Measurements from ENCODE around the gene KCNQ1.

Gene KCNQ1

DNA sequence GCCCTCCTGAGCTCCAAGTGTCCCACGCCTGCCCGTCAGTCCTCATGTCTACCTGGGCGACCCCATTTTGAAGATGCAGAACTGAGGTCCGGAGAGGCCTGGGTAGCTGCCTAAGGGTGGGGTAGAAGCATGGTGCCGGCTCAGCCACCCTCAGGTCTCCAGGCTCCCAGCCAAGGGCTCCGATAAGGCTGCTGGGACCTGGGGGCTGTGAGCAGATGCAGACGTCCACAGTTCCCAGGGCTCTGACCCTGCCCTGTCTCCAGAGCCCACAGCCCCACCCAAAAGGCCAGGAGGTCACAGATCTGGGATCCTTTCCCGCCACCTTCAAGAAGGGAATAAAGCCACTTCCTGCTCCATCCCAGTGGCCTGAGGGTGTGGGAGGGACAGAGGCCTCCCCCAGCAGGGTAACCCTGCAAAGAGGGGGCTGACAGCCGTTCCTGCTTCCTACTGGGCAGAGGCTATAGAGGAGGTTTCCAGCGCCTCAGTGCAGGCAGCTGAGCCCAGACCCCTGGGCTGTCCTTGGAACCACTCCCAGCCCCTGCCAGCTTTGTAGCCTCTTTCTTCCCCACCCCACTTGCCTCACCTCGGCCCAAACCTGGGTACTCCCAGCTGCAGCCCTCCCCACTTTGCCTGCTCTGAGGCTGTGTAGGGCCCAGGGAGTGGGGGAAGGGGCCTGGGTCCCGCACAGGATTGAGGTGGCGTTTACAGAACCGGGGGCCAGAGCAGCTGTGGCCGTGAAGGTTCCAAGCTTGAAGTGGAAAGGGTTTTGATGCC is 355.3 kb downstream of the KCNQ1 start:
- Histone ChIP-seq H3K4me3 (ENCODE audit: low read length) (no peak overlapping the region), H2AFZ (ENCODE audit: low read depth, low read length) (no peak overlapping the region), H3K9me3 (ENCODE audit: low read length) (no peaks in the 10 kb centered on the region), H3K36me3 (ENCODE audit: insufficient read depth, low read length) (no peaks in the 10 kb centered on the region), H3K4me1 (ENCODE audit: insufficient read depth, low read length) (peaks cover 6% of the 10 kb centered on the region), H3K27me3 (ENCODE audit: insufficient read depth, low read length) (no peaks in the 10 kb centered on the region)

DNA sequence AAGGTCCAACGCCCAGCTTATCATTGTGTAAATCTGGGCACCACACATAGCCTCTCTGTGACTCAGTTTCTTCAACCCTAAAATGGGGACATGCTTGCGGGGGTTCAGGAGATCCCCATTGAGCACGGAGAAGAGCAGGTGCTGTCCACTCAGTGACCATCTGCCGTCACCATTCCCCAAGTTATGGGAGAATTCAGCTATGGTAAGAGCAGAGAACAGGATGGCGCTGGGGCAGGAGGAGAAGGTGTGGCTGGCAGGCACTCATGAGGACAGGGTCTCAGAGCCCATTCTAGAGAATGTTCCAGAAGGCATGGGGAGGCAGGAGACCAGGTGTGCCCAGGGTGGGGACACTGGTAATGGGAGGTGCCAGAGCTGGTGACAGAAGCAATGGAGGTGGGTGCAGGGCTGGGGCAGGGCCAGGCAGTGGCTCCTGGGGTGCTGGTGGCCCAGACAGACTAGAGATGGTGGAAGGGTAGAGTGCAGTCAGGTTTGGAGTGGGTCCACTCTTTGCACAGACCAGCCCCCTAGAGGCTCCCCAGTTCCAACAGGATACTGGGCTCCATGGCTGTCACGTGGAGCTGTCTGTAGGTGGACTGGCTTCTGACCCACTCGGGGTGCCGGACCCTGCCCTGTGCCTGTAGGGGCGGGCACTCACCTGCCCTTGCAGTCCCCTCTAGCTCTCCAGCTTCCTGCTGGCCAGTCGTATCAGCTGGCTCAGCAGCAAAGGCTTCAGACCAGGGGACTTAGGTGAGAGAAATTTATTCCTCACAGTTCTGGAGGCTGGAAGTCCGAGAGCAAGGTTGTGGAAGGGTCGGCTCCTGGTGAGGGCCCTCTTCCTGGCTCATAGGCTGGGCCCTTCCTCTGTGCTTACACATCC is 356.1 kb downstream of the KCNQ1 start:
- Histone ChIP-seq H3K4me1 (ENCODE audit: insufficient read depth, low read length) (peaks cover 14% of the 10 kb centered on the region), H3K27me3 (ENCODE audit: insufficient read depth, low read length) (no peaks in the 10 kb centered on the region), H2AFZ (ENCODE audit: low read depth, low read length) (no peak overlapping the region), H3K4me3 (ENCODE audit: low read length) (no peak overlapping the region), H3K9me3 (ENCODE audit: low read length) (no peaks in the 10 kb centered on the region), H3K36me3 (ENCODE audit: insufficient read depth, low read length) (no peaks in the 10 kb centered on the region)

DNA sequence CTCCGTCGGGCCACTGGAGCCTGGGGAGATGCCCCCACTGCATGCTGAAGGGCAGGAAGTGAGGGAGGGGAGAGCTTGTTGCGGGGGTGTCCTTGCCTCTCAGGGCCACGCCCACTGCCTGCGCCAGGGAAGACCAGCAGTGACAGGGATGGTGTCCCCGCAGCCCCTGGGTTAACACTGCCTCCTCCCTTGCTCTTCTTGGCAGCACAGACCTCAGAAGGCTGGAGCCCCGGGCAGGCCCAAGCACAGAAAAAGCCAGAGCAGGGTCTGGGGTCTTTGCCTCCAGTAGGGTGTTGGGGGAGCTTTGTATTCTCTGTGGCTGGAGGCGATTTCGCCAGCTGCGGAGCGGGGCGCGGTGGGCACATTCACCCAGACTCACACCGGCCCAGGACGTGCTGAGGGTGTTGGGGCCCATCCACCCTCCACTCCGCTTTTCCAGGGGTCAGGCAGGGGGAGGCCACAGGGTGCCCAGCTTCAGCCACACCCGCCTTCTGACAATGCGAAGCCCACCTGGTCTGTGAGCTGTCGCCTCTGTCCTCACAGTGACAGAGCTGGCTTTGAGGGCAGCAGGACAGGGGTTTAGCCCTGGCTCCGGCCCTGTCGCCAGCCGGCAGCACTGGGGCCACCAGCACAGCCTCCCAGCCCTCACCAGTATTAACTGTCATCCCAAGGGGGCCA is 357.0 kb downstream of the KCNQ1 start:
- Histone ChIP-seq H3K27me3 (ENCODE audit: insufficient read depth, low read length) (peaks cover 4% of the 10 kb centered on the region), H3K4me1 (ENCODE audit: insufficient read depth, low read length) (peaks cover 22% of the 10 kb centered on the region), H3K9me3 (ENCODE audit: low read length) (no peaks in the 10 kb centered on the region), H3K4me3 (ENCODE audit: low read length) (no peak overlapping the region), H3K36me3 (ENCODE audit: insufficient read depth, low read length) (no peaks in the 10 kb centered on the region), H2AFZ (ENCODE audit: low read depth, low read length) (no peak overlapping the region)

DNA sequence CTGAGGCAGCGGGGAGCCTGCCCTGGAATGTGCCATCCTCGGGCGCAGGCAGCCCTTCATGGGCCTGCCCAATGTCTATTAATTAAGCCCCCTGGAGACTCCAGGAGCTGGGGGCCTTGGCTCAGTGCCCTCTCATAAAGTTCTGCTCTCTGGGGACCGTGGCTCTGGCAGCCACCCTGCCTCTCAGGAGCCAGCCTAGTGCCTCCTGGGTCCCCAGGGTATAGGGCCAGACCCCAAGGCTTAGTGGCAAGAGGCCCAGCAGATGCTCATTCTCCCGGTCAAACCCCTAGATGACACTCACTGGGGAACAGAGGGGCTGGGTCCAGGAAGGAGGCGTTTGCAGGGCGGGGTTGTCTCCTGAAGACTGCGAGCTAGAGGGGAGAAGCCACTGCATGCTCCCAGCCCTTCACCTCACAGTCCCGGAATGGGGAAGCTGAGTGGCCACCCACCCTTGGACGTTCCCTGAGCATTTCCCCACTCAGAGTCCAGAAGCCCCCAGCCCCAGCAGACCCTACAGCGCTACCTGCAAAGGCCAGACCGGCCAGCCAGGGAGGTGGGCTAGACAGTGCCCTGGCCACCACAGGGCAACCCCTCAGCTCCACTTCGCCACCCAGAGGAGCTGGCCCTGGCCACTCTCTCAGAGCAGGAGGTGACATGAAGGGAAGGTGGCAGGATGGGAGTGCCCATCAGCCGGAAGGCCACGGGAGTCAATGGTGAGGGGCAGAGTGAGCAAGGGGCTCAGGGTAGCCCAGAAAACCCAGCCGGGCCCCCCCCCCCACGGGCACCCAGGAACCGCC is 357.8 kb downstream of the KCNQ1 start:
- H3K4me3 ChIP-seq (ENCODE audit: low read length): no peak overlapping the region
- H3K4me1 ChIP-seq (ENCODE audit: insufficient read depth, low read length): peaks cover 29% of the 10 kb centered on the region
- H3K9me3 ChIP-seq (ENCODE audit: low read length): no peaks in the 10 kb centered on the region
- no peaks in the 10 kb centered on the region for H3K36me3 ChIP-seq (ENCODE audit: insufficient read depth, low read length)
- H3K27me3 ChIP-seq (ENCODE audit: insufficient read depth, low read length): peaks cover 4% of the 10 kb centered on the region
- no peak overlapping the region for H2AFZ ChIP-seq (ENCODE audit: low read depth, low read length)

DNA sequence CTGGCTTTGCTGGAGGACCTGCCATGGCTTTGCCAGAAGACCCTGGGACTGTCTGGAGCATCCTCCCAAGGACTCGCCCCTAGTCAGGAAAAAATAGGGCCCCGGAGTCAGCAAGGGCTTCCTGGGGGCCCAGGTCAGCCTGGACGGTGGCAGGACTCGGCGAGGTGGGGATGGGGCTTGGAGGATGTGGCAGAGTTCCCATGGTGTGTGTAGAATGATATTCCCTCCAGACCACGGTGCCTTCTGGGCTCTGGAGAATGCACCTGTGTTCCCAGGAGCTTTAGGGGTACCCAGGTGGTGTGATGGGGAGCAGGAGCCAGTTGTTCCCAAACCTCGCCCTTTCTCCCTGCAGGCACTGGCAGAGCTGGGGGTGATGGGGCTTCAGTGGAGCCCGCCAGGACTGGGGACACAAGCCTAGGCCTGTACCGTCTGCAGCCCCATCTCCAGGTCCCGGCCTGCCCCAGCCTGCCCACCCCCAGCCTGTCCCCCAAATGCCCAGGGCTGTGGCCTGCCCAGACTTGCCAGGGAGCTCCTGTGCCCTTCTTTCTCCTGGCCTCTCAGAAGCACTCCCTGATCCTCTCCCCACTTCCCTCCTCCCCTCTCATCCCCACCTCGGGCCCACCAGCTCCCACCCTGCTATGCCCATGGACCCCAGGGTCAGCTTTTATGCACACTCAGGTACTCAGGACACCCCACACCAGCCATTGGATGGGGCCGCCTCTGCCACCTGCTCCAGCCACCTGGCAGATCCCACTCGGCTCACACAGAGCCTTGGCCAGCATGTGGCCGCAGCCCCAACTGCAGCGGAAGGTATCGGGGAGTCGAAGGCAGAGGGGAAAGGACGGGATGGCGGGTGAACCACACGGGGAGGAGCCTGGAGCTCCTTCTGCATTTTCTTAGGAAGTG is 358.6 kb downstream of the KCNQ1 start:
- Histone ChIP-seq H3K27me3 (ENCODE audit: insufficient read depth, low read length) (peaks cover 4% of the 10 kb centered on the region), H3K36me3 (ENCODE audit: insufficient read depth, low read length) (no peaks in the 10 kb centered on the region), H2AFZ (ENCODE audit: low read depth, low read length) (no peak overlapping the region), H3K4me3 (ENCODE audit: low read length) (no peak overlapping the region), H3K4me1 (ENCODE audit: insufficient read depth, low read length) (peaks cover 30% of the 10 kb centered on the region), H3K9me3 (ENCODE audit: low read length) (no peaks in the 10 kb centered on the region)

DNA sequence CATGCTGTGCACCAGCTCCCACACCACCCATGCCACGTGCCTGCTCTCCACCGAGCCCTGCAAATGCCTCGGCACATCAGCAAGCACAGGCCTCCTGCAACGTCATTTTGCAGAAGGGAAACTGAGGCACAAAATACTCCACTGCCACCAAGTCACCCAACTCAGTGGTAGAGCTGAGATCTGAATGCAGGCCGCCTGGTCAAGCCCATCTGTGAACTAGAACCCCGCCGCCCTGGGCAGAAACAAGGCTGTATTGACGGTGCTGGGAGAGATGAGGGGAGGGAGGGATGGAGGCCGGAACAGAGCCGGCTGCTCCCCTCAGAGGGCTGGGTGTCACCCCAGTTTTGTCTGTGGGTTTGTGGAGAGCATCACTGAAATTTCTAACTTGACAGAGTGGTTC is 359.4 kb downstream of the KCNQ1 start:
- Histone ChIP-seq H3K27me3 (ENCODE audit: insufficient read depth, low read length) (peaks cover 4% of the 10 kb centered on the region), H3K4me3 (ENCODE audit: low read length) (no peak overlapping the region), H3K36me3 (ENCODE audit: insufficient read depth, low read length) (no peaks in the 10 kb centered on the region), H3K4me1 (ENCODE audit: insufficient read depth, low read length) (peaks cover 30% of the 10 kb centered on the region), H2AFZ (ENCODE audit: low read depth, low read length) (no peak overlapping the region), H3K9me3 (ENCODE audit: low read length) (no peaks in the 10 kb centered on the region)

DNA sequence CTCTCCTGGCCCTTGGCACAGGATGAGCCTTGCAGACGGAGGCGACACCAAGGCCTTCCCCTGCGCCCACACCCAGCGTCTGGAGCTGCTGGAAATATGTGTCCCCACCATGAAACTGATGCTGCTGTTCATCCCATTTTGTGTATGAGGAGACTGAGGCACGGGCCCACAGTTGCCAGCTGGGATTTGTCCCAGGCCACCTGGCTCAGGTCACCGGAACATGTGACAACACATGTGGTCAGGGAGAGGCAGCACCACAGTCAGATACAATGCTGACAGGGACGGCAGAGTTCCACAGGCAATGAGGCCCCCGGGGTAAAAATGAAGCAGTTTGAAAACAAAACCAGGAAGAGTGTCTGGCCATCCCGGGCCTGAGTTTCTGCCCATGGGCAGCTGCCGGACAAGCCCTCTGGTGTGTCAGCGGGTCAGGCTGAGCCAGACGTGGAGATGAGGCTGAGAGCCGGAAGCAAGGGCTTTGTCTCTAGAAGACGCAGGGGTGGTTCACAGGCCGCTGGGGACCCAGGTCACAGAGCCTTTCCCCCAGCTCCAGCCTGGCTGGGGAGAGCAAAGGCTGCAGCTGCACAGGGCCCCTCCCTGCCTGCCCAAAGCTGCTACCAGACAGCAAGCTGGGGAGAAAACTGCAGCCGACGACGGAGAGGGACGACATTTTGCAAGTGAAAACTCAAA is 360.0 kb downstream of the KCNQ1 start:
- no peaks in the 10 kb centered on the region for H3K36me3 ChIP-seq (ENCODE audit: insufficient read depth, low read length)
- no peak overlapping the region for H3K4me3 ChIP-seq (ENCODE audit: low read length)
- no peaks in the 10 kb centered on the region for H3K9me3 ChIP-seq (ENCODE audit: low read length)
- H2AFZ ChIP-seq (ENCODE audit: low read depth, low read length): peak overlapping the region; percentile 71
- H3K4me1 ChIP-seq (ENCODE audit: insufficient read depth, low read length): peaks cover 30% of the 10 kb centered on the region
- peaks cover 4% of the 10 kb centered on the region for H3K27me3 ChIP-seq (ENCODE audit: insufficient read depth, low read length)

DNA sequence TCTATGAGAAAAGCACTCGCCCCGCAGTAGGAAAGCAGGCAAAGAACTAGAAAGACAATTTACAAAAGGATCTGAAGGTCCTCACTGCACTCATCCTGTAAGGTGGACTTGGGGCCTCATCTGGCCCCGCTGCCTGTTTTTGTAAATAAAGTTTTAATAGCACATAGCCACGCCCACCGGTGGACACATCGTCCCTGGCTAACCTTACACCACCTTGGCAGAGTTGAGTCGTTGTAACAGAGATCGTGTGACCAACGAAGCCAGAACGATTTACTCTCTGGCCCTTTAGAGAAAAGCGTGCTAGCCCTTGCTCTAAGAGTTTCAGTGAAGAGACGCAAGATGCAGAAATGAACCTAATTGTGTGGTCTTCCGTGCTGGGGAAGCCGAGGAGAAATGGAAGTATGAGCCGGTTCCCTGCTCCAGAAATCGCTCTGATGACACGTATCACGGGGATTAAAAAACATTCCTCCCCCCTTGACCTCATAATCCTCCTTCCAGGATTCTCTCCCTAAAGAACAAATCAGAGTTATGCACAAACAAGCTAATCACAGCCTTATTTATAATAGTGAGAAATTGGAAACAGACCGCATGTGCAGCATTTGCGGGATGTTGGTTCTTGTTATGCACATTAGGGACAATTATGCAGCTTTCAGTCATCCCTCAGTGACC is 360.7 kb downstream of the KCNQ1 start:
- Histone ChIP-seq H3K4me3 (ENCODE audit: low read length) (no peak overlapping the region), H3K27me3 (ENCODE audit: insufficient read depth, low read length) (peaks cover 4% of the 10 kb centered on the region), H2AFZ (ENCODE audit: low read depth, low read length) (peak overlapping the region; percentile 71), H3K4me1 (ENCODE audit: insufficient read depth, low read length) (peaks cover 30% of the 10 kb centered on the region), H3K9me3 (ENCODE audit: low read length) (peaks cover under 1% of the 10 kb centered on the region), H3K36me3 (ENCODE audit: insufficient read depth, low read length) (no peaks in the 10 kb centered on the region)

DNA sequence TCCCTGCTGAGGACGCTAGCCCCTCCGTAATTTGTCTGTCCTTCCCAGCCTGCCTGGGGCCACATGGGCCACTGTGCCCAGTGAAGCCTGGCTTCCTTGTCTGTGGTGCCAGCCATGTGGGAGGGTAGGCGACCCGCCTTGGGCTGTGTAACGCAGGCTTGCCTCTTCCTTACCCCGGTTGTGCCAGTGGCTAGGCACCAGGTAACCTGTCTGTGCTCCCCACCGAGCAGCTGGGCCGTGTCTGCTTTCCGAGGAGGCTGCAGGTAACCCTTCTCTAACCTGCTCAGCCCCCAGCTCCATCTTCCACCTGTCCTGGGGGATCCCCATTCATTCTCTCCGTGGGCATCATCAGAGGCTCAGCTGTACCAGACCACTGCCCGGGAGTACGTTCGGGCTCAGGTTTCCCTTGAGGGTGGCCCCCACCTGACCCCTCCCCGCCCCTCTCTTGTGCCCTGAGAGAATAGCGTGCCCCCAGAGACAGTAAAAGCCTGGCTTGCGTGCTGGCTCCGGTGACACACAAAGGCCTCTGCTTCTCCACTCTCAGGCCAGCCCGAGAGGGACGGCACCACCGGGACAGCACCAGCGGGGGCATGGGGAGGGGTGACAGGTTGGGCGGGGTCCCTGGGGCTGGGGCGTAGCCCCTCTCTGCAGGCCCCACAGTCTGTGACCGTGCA is 361.7 kb downstream of the KCNQ1 start:
- H3K4me1 ChIP-seq (ENCODE audit: insufficient read depth, low read length): peaks cover 30% of the 10 kb centered on the region
- H2AFZ ChIP-seq (ENCODE audit: low read depth, low read length): peak overlapping the region; percentile 20
- peaks cover 3% of the 10 kb centered on the region for H3K9me3 ChIP-seq (ENCODE audit: low read length)
- no peaks in the 10 kb centered on the region for H3K36me3 ChIP-seq (ENCODE audit: insufficient read depth, low read length)
- H3K4me3 ChIP-seq (ENCODE audit: low read length): no peak overlapping the region
- H3K27me3 ChIP-seq (ENCODE audit: insufficient read depth, low read length): peaks cover 4% of the 10 kb centered on the region

DNA sequence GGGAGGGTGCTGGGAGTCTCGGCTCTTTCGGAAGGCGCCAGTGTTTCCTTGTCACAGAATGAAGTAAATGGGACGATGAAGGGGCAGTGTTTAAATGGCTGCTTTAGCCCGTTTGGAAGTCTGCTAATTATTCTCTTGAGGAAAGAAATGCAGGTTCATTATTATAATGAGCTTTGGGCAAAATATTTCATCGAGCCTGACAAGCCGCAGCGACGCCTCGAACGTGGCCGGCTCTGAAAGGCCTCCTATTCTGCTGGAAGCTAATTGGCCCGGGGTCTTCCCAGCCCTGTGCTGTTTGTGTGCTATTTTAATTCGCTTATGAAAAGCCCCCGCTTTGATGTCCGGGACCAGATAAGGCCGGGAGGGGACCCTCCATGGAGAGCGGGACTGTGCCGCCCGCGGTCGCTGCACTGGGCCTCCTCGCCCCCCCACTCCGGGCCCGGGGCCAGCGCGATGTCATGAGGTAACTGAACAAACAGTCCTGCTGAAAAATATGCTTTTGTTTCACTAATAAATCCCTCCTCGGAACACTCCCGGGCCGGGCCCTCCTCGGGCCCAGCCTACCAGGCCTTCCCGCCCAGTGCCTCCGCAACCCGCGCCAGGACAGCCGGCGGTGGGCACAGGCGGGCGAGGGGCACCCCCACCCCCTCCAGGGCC is 362.3 kb downstream of the KCNQ1 start:
- H3K27me3 ChIP-seq (ENCODE audit: insufficient read depth, low read length): peaks cover 4% of the 10 kb centered on the region
- peak overlapping the region; percentile 20 for H2AFZ ChIP-seq (ENCODE audit: low read depth, low read length)
- H3K36me3 ChIP-seq (ENCODE audit: insufficient read depth, low read length): no peaks in the 10 kb centered on the region
- peaks cover 3% of the 10 kb centered on the region for H3K9me3 ChIP-seq (ENCODE audit: low read length)
- peaks cover 30% of the 10 kb centered on the region for H3K4me1 ChIP-seq (ENCODE audit: insufficient read depth, low read length)
- H3K4me3 ChIP-seq (ENCODE audit: low read length): no peak overlapping the region
